ENCODE results near the gene RRAD. TPM values are rescaled to one million over a fixed set of nuclear protein-coding genes. Genes with fewer than 3 reads are reported as not detected.

Gene RRAD
- total RNA-seq, 2 experiments from 2014 or later, result 0.20 to 0.33 TPM

DNA sequence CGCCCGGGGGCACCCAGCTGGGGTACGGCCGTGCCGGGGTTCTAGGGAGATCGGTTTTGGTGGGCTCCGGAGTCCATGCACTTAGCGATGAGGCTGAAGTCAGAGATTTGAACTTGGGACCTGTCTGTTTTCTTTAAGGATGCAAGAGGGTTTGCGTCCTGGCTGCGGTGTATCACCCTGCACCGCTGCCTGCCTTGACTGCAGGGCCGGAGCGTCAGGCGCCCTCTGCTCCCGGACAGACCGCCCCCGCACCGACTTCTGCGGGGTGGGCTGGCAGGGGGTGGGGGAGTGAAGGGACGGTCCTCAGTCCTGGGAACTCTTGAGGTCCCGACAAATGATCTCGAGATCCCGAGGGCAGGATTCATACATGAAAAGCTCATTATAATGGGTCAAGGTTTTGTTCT, 44.3 kb downstream of the RRAD start:
- Mint-ChIP-seq H3K4me1 (peaks cover 40% of the 10 kb centered on the region), H3K36me3 (peaks cover 26% of the 10 kb centered on the region), H3K27ac (peak overlapping the region; percentile 16), H3K4me3 (peak overlapping the region; percentile 97), H3K9me3 (peaks cover 10% of the 10 kb centered on the region), H3K27me3 (no peaks in the 10 kb centered on the region)
- peak; percentile 30 for DNase-seq

DNA sequence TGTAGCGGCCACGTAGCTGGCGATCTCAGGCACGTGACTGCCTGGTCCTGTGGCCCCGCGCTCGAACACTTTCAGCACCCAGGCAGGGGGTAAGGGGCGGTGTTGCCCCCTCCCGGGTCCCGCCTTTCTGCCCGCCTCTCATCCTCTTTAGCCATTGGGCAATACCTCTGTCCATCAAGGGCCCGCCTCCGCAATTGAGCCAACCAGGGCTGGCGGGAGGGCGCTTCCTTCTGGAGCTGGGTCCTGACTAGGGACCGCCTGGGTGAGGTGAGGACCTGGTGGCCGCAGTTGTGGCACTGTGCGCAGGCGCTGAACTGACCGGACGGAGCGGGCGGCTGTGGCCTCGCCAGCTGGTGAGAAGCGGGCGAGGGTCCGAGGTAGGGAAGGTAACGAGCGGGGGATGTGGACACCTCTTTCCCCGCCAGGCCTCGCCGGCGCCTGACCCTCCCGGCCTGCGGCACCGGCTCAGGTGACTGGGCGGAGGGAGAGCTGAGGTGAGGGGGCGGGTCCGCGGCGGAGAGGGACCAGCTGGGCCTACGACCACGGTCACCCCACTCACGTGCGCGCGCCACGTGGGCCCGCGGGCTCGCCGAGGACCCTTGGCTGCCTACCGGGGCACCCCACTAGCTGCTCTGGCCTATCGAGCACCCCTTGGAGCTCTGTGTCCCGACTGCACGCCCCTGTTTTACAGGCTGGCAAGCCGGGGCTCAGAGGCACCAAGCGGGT, 44.9 kb downstream of the RRAD start, which contains the start of gene PDP2:
Gene PDP2 (plus strand): TSS at position 228 of the 726 bp plus-strand sequence. CDS start 3,770 bp downstream, outside the sequence.
- peaks cover 27% of the 10 kb centered on the region for H3K36me3 Mint-ChIP-seq
- H3K9me3 Mint-ChIP-seq, result peaks cover 12% of the 10 kb centered on the region
- peak within 1 kb of the TSS; percentile 97 for H3K4me3 Mint-ChIP-seq
- H3K27me3 Mint-ChIP-seq, result no peaks in the 10 kb centered on the region
- peak within 1 kb of the TSS; percentile 95 for H3K27ac Mint-ChIP-seq
- H3K4me1 Mint-ChIP-seq, result peaks cover 43% of the 10 kb centered on the region
- peak; percentile 91 for DNase-seq

DNA sequence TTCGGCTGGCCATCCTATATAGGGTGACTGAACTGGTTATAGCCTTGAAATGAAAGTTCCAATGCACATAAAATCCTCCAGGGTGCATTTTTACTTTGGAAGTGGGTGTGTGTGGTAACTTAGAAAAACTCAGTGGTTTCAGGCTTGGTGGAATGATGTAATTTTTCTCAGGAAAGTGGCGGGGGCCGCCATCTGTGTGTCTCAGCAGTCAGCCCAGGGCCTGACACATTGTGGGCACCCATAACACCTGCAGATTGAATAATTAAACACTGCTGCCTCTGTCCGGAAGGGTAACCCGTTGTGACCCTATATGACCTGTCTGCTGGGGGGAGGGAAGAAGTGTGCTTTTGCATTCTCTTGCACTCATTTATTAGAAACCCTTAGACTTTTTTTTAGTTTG, 47.3 kb downstream of the RRAD start:
- H3K9me3 Mint-ChIP-seq, result peaks cover 13% of the 10 kb centered on the region
- H3K27ac Mint-ChIP-seq, result peak overlapping the region; percentile 79
- peak overlapping the region; percentile 43 for H3K4me3 Mint-ChIP-seq
- peaks cover 17% of the 10 kb centered on the region for H3K36me3 Mint-ChIP-seq
- DNase-seq, result peak; percentile 74
- peaks cover 54% of the 10 kb centered on the region for H3K4me1 Mint-ChIP-seq
- H3K27me3 Mint-ChIP-seq, result no peaks in the 10 kb centered on the region

GRCh38 chr16:66874079-66874775, 51.1 kb downstream of the RRAD start:
- DNase-seq, result no peak
- H3K4me1 Mint-ChIP-seq, result peaks cover 46% of the 10 kb centered on the region
- H3K4me3 Mint-ChIP-seq, result peak overlapping the region; percentile 70
- peaks cover 13% of the 10 kb centered on the region for H3K9me3 Mint-ChIP-seq
- H3K27me3 Mint-ChIP-seq, result no peaks in the 10 kb centered on the region
- peak overlapping the region; percentile 86 for H3K27ac Mint-ChIP-seq
- H3K36me3 Mint-ChIP-seq, result peaks cover 16% of the 10 kb centered on the region

DNA sequence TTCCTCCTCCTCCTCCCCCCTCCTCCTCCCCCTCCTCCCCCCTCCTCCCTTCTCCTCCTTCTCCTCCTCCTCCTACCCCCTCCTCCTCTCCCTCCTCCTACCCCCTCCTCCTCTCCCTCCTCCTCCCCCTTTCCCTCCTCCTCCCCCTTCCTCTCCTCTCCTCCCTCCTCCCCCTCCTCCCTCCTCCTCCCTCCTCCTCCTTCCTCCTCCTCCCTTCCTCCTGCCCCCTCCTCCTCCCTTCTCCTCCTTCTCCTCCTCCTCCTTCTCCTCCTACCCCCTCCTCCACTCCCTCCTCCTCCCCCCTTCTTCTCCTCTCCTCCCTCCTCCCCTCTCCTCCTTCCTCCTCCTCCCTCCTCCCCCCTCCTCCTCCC, 51.7 kb downstream of the RRAD start:
- H3K9me3 Mint-ChIP-seq, result peaks cover 13% of the 10 kb centered on the region
- no peak for DNase-seq
- H3K4me1 Mint-ChIP-seq, result peaks cover 44% of the 10 kb centered on the region
- peaks cover 16% of the 10 kb centered on the region for H3K36me3 Mint-ChIP-seq
- H3K27ac Mint-ChIP-seq, result peak overlapping the region; percentile 92
- H3K27me3 Mint-ChIP-seq, result no peaks in the 10 kb centered on the region
- peak overlapping the region; percentile 84 for H3K4me3 Mint-ChIP-seq

DNA sequence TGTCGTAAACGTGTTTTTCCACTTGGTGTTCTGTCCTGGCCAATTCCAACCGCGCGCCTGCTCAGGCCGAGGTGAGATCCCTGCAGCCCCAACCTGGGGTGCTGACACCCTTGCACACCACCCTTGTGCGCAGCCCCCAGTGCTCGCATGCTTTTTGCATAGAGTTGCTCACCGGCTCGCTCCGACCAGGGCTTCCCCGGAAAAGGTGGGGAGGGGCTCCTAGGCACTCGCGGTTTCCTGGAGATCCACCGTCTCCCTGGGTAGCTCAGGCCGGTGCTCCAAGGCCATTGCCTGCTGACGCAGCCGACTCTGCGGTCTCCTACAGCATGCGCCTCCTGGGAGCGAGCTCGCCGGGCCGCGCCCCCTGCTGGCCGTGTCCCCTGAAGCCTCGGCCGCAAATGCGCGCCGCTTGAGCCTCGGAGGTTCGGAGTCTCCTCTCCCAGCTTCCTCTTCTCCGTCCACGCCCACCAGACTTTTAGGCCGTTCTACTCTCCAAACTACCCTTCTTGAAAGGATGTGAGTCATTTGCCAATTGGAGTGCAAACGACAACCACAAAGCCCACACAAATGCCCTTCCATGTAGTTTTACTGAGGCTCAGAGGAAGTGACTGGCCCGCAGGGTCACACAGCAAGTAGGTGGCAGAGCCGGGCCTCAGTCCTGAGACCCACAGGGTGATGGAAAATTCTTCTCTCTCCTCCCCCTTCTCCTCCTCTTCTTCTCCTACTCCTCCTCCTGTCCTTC, 52.2 kb downstream of the RRAD start:
- Mint-ChIP-seq H3K27me3 (no peaks in the 10 kb centered on the region), H3K4me3 (peak overlapping the region; percentile 84), H3K36me3 (peaks cover 11% of the 10 kb centered on the region), H3K9me3 (peaks cover 12% of the 10 kb centered on the region), H3K27ac (peak overlapping the region; percentile 92), H3K4me1 (peaks cover 39% of the 10 kb centered on the region)
- peak; percentile 95 for DNase-seq

- H3K27ac Mint-ChIP-seq, result peak overlapping the region; percentile 92
- DNase-seq, result no peak
- H3K27me3 Mint-ChIP-seq, result no peaks in the 10 kb centered on the region
- H3K36me3 Mint-ChIP-seq, result peaks cover 7% of the 10 kb centered on the region
- H3K4me1 Mint-ChIP-seq, result peaks cover 34% of the 10 kb centered on the region
- H3K4me3 Mint-ChIP-seq, result peak overlapping the region; percentile 84
- peaks cover 7% of the 10 kb centered on the region for H3K9me3 Mint-ChIP-seq
Observed at GRCh38 chr16:66872559-66872942, 52.8 kb downstream of the RRAD start.

DNA sequence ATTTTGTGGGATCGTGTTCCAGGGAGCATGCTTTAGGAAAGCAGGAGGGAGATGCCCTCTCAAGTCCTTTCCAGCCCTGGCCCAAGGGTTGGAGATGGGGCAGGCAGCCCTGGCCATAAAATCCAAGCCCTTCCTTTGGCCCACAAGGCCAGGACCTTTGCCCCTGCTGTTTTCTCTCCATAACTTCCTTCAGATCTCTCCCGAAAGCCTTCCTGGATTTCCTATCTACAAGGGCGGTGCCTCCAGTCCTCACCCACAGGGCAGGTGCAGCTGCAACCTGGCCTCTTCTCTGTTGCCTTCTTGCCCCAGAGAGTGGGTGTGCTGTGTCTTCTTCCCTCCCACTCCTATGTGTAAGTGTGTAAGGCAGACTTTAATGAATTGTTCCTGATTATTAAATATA, 53.5 kb downstream of the RRAD start:
- Mint-ChIP-seq H3K9me3 (peaks cover 7% of the 10 kb centered on the region), H3K36me3 (peaks cover 7% of the 10 kb centered on the region), H3K27ac (no peak overlapping the region), H3K4me1 (peaks cover 34% of the 10 kb centered on the region), H3K4me3 (no peak overlapping the region), H3K27me3 (no peaks in the 10 kb centered on the region)
- no peak for DNase-seq

Other genes starting within 250 kb of the RRAD start
- 1 to 10 TPM; 2.4 to 2.8 TPM for gene CMTM4, start 228.8 kb downstream of the RRAD start, total RNA-seq
- gene DYNC1LI2, start 173.9 kb downstream of the RRAD start, total RNA-seq, result 10 to 100 TPM; 38.8 to 41.1 TPM
- gene TERB1, start 124.0 kb downstream of the RRAD start, total RNA-seq, result not detected
- 100 to 1,000 TPM; 118 to 121 TPM for gene NAE1, start 94.6 kb downstream of the RRAD start, total RNA-seq
- not detected for gene CA7, start 81.1 kb downstream of the RRAD start, total RNA-seq
- gene PDP2, start 45.0 kb downstream of the RRAD start, total RNA-seq, result 10 to 100 TPM; 25.5 to 25.9 TPM
- not detected for gene CDH16, start 6.7 kb downstream of the RRAD start, total RNA-seq
- gene CIAO2B, start 8.9 kb upstream of the RRAD start, total RNA-seq, result 100 to 1,000 TPM; 152 to 153 TPM
- 10 to 100 TPM; 23.3 to 24.9 TPM for gene CES2, start 10.0 kb upstream of the RRAD start, total RNA-seq
- gene CES3, start 35.7 kb upstream of the RRAD start, total RNA-seq, result under 1 TPM; 0.43 to 0.80 TPM
- 1 to 10 TPM; 3.5 to 4.6 TPM for gene CES4A, start 63.1 kb upstream of the RRAD start, total RNA-seq
- gene CBFB, start 103.6 kb upstream of the RRAD start, total RNA-seq, result 100 to 1,000 TPM; 110 to 114 TPM
- gene PHAF1, start 184.4 kb upstream of the RRAD start, total RNA-seq, result 10 to 100 TPM; 13.8 to 14.9 TPM
- 1 to 10 TPM; 1.5 to 1.7 TPM for gene B3GNT9, start 225.5 kb upstream of the RRAD start, total RNA-seq
- 10 to 100 TPM; 15.3 to 16.0 TPM for gene TRADD, start 234.4 kb upstream of the RRAD start, total RNA-seq
- gene FBXL8, start 234.4 kb upstream of the RRAD start, total RNA-seq, result 1 to 10 TPM; 7.9 to 8.5 TPM
- gene HSF4, start 239.2 kb upstream of the RRAD start, total RNA-seq, result 10 to 100 TPM in 1 of 2 experiments, 1 to 10 TPM in 1; 9.3 to 10.1 TPM
- 1 to 10 TPM; 6.1 to 6.4 TPM for gene NOL3, start 245.0 kb upstream of the RRAD start, total RNA-seq